Activated CD8-positive, alpha-beta T cell treated with anti-CD3 and anti-CD28 coated beads for 36 hours (primary cell): ENCODE measurements around the gene AAMDC. TPM values are rescaled to one million over a fixed set of nuclear protein-coding genes. Genes with fewer than 3 reads are reported as not detected.
"Not testable (repeated sequence)": the region's sequence is repeated elsewhere in the genome, so short reads cannot be mapped to it uniquely, and the experiment has no call there.

Experiments
- ATAC-seq: fragments of 200-7000 bp; cut with Tn5 transposase; one replicate; pipeline ENCODE4 v1.10.0; 2021; ENCODE audit warnings: mild to moderate bottlenecking, moderate library complexity
- CTCF ChIA-PET: fragments of 350-600 bp; sonication (Branson Sonifier 250); formaldehyde crosslinking; loops from one replicate; lab custom pipeline; 2021; ENCODE audit warnings: antibody characterized with exemption; lab: Charles Lee
- POLR2A ChIA-PET: fragments of 350-600 bp; sonication (Branson Sonifier 250); formaldehyde crosslinking; loops from one replicate; lab custom pipeline; 2021; ENCODE audit warnings: antibody characterized with exemption; lab: Charles Lee
- DNase-seq: peaks from one replicate; pipeline ENCODE4 v3.0.0-alpha.2; 2020
- H3K27ac Mint-ChIP-seq: one replicate; pipeline ENCODE4 v1.8.0; 2021; ENCODE audit warnings: mild to moderate bottlenecking, mixed read lengths
- H3K27me3 Mint-ChIP-seq: one replicate; pipeline ENCODE4 v1.8.0; 2021; ENCODE audit warnings: mixed read lengths
- H3K36me3 Mint-ChIP-seq: one replicate; pipeline ENCODE4 v1.8.0; 2021; ENCODE audit warnings: low read depth, mixed read lengths
- H3K4me1 Mint-ChIP-seq: one replicate; pipeline ENCODE4 v1.8.0; 2021; ENCODE audit warnings: low read depth, mixed read lengths
- H3K4me3 Mint-ChIP-seq: one replicate; pipeline ENCODE4 v1.8.0; 2021; ENCODE audit warnings: mild to moderate bottlenecking, moderate library complexity, mixed read lengths
- H3K9me3 Mint-ChIP-seq: one replicate; pipeline ENCODE4 v1.8.0; 2021; ENCODE audit warnings: mixed read lengths
- intact Hi-C: fragments of 100-400 bp; cut with micrococcal nuclease; formaldehyde crosslinking; loops from one replicate; pipeline ENCODE4 v1.10.0; 2022
- total RNA-seq, 2 experiments: library from RNA; stranded (reverse); gene quantifications; one replicate each; pipeline ENCODE4 v1.2.3, GENCODE V29; 2021
- TF ChIP-seq, protein P1 (sequence below): fragments of 200-600 bp; IDR thresholded peaks from one replicate; pipeline ENCODE4 v1.8.0; 2022; ENCODE audit warnings: antibody characterized with exemption, mild to moderate bottlenecking

The AAMDC gene
- total RNA-seq, 2 experiments from 2014 or later: 3.7 to 4.9 TPM

DNA sequence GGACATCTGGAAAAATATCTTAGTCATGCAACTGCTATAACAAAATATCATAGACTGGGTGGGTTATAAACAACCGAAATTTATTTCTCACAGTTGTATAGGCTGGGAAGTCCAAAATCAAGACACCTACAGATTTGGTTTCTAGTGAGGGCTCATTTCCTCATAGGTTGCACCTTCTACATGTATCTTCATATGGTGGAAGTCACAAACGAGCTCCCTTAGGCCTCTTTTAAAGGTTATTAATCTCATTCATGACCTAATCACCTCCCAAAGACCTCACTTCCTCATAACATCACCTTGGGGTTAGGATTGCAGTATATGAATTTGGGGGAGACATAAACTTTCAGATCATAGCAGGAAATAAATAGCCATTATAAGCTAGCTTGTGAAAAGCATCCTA is 88.3 kb downstream of the AAMDC start:
- POLR2A ChIA-PET: no interaction called here
- TF ChIP-seq, protein P1, sequence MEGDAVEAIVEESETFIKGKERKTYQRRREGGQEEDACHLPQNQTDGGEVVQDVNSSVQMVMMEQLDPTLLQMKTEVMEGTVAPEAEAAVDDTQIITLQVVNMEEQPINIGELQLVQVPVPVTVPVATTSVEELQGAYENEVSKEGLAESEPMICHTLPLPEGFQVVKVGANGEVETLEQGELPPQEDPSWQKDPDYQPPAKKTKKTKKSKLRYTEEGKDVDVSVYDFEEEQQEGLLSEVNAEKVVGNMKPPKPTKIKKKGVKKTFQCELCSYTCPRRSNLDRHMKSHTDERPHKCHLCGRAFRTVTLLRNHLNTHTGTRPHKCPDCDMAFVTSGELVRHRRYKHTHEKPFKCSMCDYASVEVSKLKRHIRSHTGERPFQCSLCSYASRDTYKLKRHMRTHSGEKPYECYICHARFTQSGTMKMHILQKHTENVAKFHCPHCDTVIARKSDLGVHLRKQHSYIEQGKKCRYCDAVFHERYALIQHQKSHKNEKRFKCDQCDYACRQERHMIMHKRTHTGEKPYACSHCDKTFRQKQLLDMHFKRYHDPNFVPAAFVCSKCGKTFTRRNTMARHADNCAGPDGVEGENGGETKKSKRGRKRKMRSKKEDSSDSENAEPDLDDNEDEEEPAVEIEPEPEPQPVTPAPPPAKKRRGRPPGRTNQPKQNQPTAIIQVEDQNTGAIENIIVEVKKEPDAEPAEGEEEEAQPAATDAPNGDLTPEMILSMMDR: no peak
- intact Hi-C loops: no loop called here
- H3K9me3 Mint-ChIP-seq: no peaks in the 10 kb centered on the region
- H3K4me3 Mint-ChIP-seq: no peak overlapping the region
- H3K36me3 Mint-ChIP-seq: peaks cover 15% of the 10 kb centered on the region
- CTCF ChIA-PET: no interaction called here
- H3K27ac Mint-ChIP-seq: no peak overlapping the region
- no peaks in the 10 kb centered on the region for H3K27me3 Mint-ChIP-seq
- ATAC-seq (no peak), DNase-seq (no peak)
- H3K4me1 Mint-ChIP-seq: no peaks in the 10 kb centered on the region

DNA sequence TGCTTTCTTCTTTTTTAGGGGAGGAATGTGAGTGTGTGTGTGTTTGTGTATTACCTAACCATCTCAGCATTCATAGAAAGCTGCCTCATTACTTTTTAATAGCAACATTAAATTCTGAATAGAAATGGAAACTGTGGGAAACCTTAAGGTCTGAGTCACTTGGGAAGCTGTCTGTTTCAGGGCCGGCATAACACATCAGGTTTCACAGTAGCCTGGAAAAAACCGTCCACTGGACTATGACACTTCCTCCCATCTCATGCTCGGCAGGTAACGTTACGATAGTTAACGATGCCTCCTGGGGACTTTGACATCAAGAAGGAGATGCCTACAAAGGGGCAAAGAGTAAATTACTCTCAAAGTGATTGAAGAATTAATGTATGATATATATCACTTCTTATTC is 89.9 kb downstream of the AAMDC start:
- H3K36me3 Mint-ChIP-seq: peaks cover 15% of the 10 kb centered on the region
- CTCF ChIA-PET, H3K9me3 Mint-ChIP-seq, H3K27me3 Mint-ChIP-seq, POLR2A ChIA-PET, H3K27ac Mint-ChIP-seq, H3K4me1 Mint-ChIP-seq, ATAC-seq, DNase-seq, H3K4me3 Mint-ChIP-seq, intact Hi-C loops: not testable (repeated sequence)

DNA sequence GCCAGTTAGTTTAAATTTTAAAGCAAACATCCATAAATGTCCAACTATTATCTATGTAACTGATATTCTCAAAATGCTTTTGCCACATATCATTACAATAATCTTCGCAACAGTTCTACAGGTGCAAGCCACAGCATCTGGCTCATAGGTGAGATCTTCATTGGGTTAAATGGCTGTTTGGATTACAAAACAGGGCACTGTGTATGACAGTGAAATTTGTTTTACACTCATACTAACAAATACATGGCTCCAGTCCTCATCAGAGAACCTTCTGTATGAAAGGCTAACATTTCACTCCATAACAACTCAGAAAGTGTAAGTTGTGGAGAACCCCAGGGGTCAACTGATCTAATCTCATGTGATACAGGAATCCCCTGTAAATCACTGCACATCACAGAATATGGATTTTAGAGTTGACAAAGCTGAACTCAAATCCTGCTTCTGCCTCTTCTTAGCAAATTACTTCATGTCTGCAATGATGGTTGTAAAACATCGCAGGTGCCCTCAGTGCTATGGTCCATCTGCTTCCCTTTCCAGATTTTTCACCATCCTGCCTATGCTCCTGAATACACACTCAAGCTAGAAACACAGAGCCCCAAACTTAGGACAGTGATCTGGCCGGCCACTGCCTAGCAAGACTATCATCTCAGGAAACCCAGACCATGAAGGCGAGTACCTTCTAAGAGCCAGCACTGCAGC is 92.8 kb downstream of the AAMDC start:
- DNase-seq, H3K27me3 Mint-ChIP-seq, POLR2A ChIA-PET, ATAC-seq, H3K4me1 Mint-ChIP-seq, H3K9me3 Mint-ChIP-seq, intact Hi-C loops, CTCF ChIA-PET, H3K4me3 Mint-ChIP-seq, H3K27ac Mint-ChIP-seq: not testable (repeated sequence)
- H3K36me3 Mint-ChIP-seq: peaks cover 15% of the 10 kb centered on the region

DNA sequence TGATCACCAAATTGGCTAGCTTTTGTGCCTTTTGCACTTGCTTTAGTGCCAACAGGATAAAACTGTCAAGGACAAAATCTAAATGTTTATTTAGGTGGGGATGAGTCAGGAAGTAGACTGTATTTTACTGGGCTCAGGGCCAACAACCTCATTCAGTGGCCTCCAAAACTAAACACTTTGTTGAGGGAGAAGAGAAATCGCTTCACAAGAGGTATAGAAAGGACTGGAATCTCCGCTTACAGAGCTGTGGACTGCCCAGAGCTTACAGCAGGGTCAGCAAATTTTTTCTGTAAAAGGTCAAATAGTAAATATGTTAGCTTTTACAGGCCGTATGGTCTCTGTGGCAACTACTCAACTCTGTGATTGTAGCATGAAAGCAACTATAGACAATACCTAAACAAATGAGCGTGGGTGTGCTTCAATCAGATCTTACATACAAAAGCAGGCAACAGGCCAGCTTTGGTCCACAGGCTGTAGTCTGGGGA is 93.4 kb downstream of the AAMDC start:
- intact Hi-C loops, H3K27me3 Mint-ChIP-seq, ATAC-seq, DNase-seq, H3K4me1 Mint-ChIP-seq, POLR2A ChIA-PET, H3K4me3 Mint-ChIP-seq, CTCF ChIA-PET, H3K27ac Mint-ChIP-seq, H3K9me3 Mint-ChIP-seq: not testable (repeated sequence)
- H3K36me3 Mint-ChIP-seq: peaks cover 15% of the 10 kb centered on the region

DNA sequence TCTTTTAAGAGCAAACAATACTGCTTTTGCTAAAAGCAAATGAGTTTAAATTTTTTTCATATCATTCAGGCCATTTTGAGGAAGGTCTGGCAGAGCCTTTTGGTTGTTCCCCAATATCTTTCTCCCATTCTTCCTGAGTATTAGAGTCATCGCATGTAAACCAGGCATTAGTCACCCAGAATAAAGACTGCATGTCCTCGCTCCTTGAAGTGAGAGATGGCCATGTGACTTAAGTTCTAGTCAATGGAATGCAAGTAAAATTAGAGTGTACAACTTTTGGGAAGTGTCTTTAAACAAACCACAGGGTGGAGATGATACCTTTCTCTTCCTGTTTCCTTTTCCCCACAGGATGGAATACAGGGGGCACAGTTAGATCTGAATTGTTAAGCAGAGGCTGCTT is 96.8 kb downstream of the AAMDC start:
- H3K36me3 Mint-ChIP-seq, DNase-seq, H3K27me3 Mint-ChIP-seq, H3K27ac Mint-ChIP-seq, H3K4me1 Mint-ChIP-seq, intact Hi-C loops, ATAC-seq, POLR2A ChIA-PET, CTCF ChIA-PET, H3K4me3 Mint-ChIP-seq, H3K9me3 Mint-ChIP-seq: not testable (repeated sequence)

Other genes with a start within 250 kb of the AAMDC start
- under 1 TPM; 0.47 to 0.59 TPM for gene AQP11, start 231.2 kb upstream of the AAMDC start, total RNA-seq
- gene CLNS1A, start 183.3 kb upstream of the AAMDC start, total RNA-seq: 100 to 1,000 TPM; 186 to 189 TPM
- 10 to 100 TPM; 45.4 to 47.7 TPM for gene RSF1, start 422 bp upstream of the AAMDC start, total RNA-seq
- gene INTS4, start 173.5 kb downstream of the AAMDC start, total RNA-seq: 10 to 100 TPM; 44.4 to 45.8 TPM
- gene KCTD14, start 202.1 kb downstream of the AAMDC start, total RNA-seq: under 1 TPM in 1 of 2 experiments, not detected in 1; 0.16 TPM
- not detected for gene THRSP, start 242.7 kb downstream of the AAMDC start, total RNA-seq